Kasumi-1 (cell line): Measurements from ENCODE around the gene PPP4R4.

Experiments
- DNase-seq, 2 experiments: peaks; one replicate each; lab custom pipeline; 2025; lab: John Stamatoyannopoulos, UW

Gene PPP4R4

GRCh38 chr14:94306047-94306978 lies 132.2 kb downstream of the PPP4R4 start:
- DNase-seq: no peak

DNA sequence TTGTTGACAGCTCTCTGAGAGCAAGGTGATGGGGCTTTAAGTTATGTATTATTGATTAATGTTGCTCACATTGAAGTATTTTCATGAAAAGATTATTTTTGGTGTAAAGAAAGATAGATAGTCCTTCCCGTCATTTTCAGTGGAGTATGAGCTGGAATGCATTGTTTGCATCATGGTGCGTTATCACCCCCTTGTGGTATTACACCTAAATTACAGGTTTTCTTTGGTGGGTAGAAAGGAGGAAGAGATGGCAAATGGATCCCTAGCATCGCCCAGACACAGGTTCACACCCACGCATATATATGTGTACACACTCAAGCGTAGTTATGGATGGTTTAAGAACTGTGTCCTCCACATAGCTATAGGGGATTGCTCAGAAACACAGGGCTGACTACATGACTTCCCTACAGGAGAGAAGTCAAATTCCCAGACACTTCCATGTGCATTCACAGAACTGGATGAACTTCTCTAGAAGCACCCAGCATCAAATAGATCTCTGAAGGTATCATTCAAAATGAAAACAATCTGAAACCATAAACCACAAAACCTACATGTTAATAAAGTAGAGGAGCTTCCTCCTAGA lies 133.4 kb downstream of the PPP4R4 start:
- DNase-seq: peak; percentile 38 to 61

GRCh38 chr14:94309721-94310120 lies 135.6 kb downstream of the PPP4R4 start:
- DNase-seq: no peak

GRCh38 chr14:94310248-94310647 lies 136.1 kb downstream of the PPP4R4 start:
- DNase-seq: no peak

GRCh38 chr14:94312481-94313246 lies 138.5 kb downstream of the PPP4R4 start:
- no peak for DNase-seq

- DNase-seq: no peak
These were observed 140.0 kb downstream of the PPP4R4 start for GRCh38 chr14:94313991-94314655.

- no peak for DNase-seq
These were observed 140.8 kb downstream of the PPP4R4 start for GRCh38 chr14:94314890-94315289.

GRCh38 chr14:94316692-94317091 lies 142.6 kb downstream of the PPP4R4 start:
- DNase-seq: no peak

DNA sequence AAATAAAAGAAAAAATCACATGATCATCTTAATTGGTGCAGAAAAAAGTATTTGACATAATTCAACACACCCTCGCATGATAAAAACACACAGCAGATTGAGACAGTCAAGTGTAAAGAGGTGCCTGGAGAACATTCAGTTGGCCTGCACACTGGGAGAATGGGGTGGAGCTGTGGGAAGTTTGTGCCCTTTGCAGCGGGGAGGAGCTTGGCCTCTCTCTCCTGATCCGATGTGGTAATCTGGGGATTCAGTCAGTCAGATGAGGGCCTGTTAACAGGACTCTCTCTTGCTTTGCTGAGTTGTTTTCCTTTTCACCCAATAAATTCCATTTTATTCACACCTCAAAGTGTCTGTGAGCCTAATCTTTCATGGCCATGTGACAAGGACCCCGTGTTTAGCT lies 143.1 kb downstream of the PPP4R4 start:
- no peak for DNase-seq

- peak; percentile 19 to 20 for DNase-seq
These were observed 146.1 kb downstream of the PPP4R4 start for GRCh38 chr14:94320243-94320642.

GRCh38 chr14:94321421-94322271 lies 147.5 kb downstream of the PPP4R4 start:
- DNase-seq: no peak

- no peak for DNase-seq
These were observed 148.8 kb downstream of the PPP4R4 start, which contains the start of gene SERPINA6 for GRCh38 chr14:94322648-94323570. Gene SERPINA6 (minus strand): TSS chr14:94323336. CDS start chr14:94314648, 8,688 bp downstream.

GRCh38 chr14:94328196-94328595 lies 154.1 kb downstream of the PPP4R4 start:
- no peak for DNase-seq
